ENCODE data around the gene CD58. TPM values are rescaled to one million over a fixed set of nuclear protein-coding genes. Genes with fewer than 3 reads are reported as not detected.

Gene CD58
- total RNA-seq, 2 donors from 2014 or later = 44.2 to 53.2 TPM

GRCh38 chr1:116516631-116517030 is 54.2 kb downstream of the CD58 start:
- no peak for DNase-seq (ENCODE audit: low spot score)
- peaks cover 3 to 5% of the 10 kb centered on the region in 2 donors for H3K4me1 ChIP-seq (ENCODE audit: control insufficient read depth in 1 of 2, low read depth in 2 of 2)
- no peaks in the 10 kb centered on the region for H3K27me3 ChIP-seq (replicated peaks; ENCODE audit: insufficient read depth)
- no peak overlapping the region for H3K27ac ChIP-seq
- H3K9me3 ChIP-seq = no peaks in the 10 kb centered on the region
- H3K4me3 ChIP-seq = no peak overlapping the region
- ATAC-seq (ENCODE audit: insufficient number of reproducible peaks, low FRiP score, low read depth) = no peak
- no peaks in the 10 kb centered on the region for H3K36me3 ChIP-seq
- TF ChIP-seq CTCF (IDR thresholded peaks at IDR 0.05) = no peak

GRCh38 chr1:116515702-116516101 is 55.1 kb downstream of the CD58 start:
- Histone ChIP-seq H3K36me3 (no peaks in the 10 kb centered on the region), H3K9me3 (no peaks in the 10 kb centered on the region), H3K27me3 (replicated peaks; ENCODE audit: insufficient read depth) (no peaks in the 10 kb centered on the region), H3K27ac (peak overlapping the region in 1 of 2 donors; percentile 50), H3K4me1 (ENCODE audit: control insufficient read depth in 1 of 2, low read depth in 2 of 2) (peaks cover 0 to under 1% of the 10 kb centered on the region in 2 donors), H3K4me3 (no peak overlapping the region)
- no peak for TF ChIP-seq CTCF (IDR thresholded peaks at IDR 0.05)
- ATAC-seq (ENCODE audit: insufficient number of reproducible peaks, low FRiP score, low read depth) (no peak), DNase-seq (ENCODE audit: low spot score) (no peak)

DNA sequence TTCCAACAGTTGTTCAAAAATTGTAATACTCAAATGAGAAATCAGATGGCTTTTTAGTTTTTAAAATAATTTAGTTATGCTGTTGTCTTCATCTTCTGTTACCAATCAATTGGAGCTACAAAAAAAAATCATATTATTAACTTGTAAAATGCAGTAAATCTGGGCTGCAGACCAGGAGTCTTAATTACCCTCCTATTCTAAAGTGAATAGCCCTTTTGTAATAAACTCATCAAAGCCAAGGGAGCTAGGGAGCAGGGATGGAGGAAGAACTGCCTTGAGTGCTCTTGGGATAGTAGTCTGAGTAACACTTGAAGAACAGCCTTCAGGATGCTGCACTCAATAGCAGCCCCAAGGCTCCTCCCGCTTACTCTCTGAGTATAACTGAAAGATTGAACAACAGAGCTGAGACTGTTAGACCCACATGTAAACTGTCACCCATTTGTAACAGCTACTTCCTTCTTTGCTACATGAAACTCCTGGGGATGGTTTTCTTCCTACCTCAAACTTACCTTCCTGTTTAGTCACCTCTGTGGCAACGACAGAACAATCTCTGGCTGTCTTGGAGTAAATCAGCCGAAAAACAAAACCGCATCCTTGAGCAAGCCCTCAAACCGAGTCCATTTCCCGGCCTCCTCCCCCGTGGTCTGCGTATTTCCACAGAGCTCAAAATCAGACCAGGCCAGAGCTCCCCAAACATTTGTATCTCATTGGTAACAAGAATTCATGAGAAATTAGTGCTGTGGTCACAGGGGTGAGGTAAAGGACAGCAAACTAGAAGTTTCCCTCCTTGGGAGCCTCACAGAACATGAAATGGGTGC is 55.9 kb downstream of the CD58 start:
- no peak overlapping the region for H3K4me3 ChIP-seq
- DNase-seq (ENCODE audit: low spot score) = no peak
- H3K27ac ChIP-seq = peak overlapping the region in 1 of 2 donors; percentile 50
- TF ChIP-seq CTCF (IDR thresholded peaks at IDR 0.05) = no peak
- ATAC-seq (ENCODE audit: insufficient number of reproducible peaks, low FRiP score, low read depth) = no peak
- H3K27me3 ChIP-seq (replicated peaks; ENCODE audit: insufficient read depth) = no peaks in the 10 kb centered on the region
- H3K36me3 ChIP-seq = no peaks in the 10 kb centered on the region
- no peaks in the 10 kb centered on the region for H3K9me3 ChIP-seq
- peaks cover 0 to under 1% of the 10 kb centered on the region in 2 donors for H3K4me1 ChIP-seq (ENCODE audit: control insufficient read depth in 1 of 2, low read depth in 2 of 2)

DNA sequence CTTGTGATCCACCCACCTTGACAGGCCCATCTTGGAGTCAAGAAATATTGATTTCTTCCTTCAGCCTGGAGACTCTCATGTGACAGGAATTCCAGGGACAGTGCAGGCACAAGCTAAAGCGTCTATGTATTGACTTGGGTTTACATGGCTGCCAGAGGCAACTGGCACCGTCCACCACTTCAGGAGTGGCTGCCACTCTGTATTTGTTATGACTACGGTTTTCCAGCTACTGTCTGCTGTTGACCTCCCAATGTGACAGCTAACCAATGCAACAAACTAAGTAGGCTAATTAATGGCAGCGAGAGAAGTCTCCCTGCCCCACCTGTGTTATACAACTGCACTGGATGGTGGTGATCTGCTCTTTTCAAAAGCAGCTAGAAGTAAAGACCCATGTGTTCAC is 56.9 kb downstream of the CD58 start:
- H3K9me3 ChIP-seq = no peaks in the 10 kb centered on the region
- H3K4me3 ChIP-seq = no peak overlapping the region
- ATAC-seq (ENCODE audit: insufficient number of reproducible peaks, low FRiP score, low read depth) (no peak), DNase-seq (ENCODE audit: low spot score) (no peak)
- no peaks in the 10 kb centered on the region for H3K36me3 ChIP-seq
- no peaks in the 10 kb centered on the region for H3K27me3 ChIP-seq (replicated peaks; ENCODE audit: insufficient read depth)
- H3K4me1 ChIP-seq (ENCODE audit: control insufficient read depth in 1 of 2, low read depth in 2 of 2) = peaks cover 5 to 10% of the 10 kb centered on the region in 2 donors
- H3K27ac ChIP-seq = no peak overlapping the region
- no peak for TF ChIP-seq CTCF (IDR thresholded peaks at IDR 0.05)

- TF ChIP-seq CTCF (IDR thresholded peaks at IDR 0.05) = no peak
- ATAC-seq (ENCODE audit: insufficient number of reproducible peaks, low FRiP score, low read depth) = no peak
- H3K4me3 ChIP-seq = no peak overlapping the region
Observed at GRCh38 chr1:116511459-116512019, 59.3 kb downstream of the CD58 start.

More at GRCh38 chr1:116511459-116512019, 59.3 kb downstream of the CD58 start:
- H3K27me3 ChIP-seq (replicated peaks; ENCODE audit: insufficient read depth) = no peaks in the 10 kb centered on the region
- no peaks in the 10 kb centered on the region for H3K9me3 ChIP-seq
- H3K36me3 ChIP-seq = no peaks in the 10 kb centered on the region
- no peak overlapping the region for H3K27ac ChIP-seq
- DNase-seq (ENCODE audit: low spot score) = no peak
- H3K4me1 ChIP-seq (ENCODE audit: control insufficient read depth in 1 of 2, low read depth in 2 of 2) = peaks cover 12 to 22% of the 10 kb centered on the region in 2 donors
